Heart left ventricle (tissue), 13 donors: ENCODE data around the gene MICALL2.

Source experiments
- POLR2A ChIP-seq, 2 donors: fragments of 450-650 bp; IDR thresholded peaks; one replicate each; pipeline ENCODE4 v1.6.1; 2017; ENCODE audit warnings: antibody characterized with exemption in 2 of 2, mild to moderate bottlenecking in 2 of 2, moderate library complexity in 2 of 2
- TF ChIP-seq, protein P1 (sequence below), 12 donors: fragments of 200-600 bp; sonication (generic) in 4 of 12; IDR thresholded peaks; one replicate each; pipeline versions ENCODE4 v1.5.0 to v1.8.0; 2018 to 2022; ENCODE audit warnings: antibody characterized with exemption in 12 of 12, mild to moderate bottlenecking in 5 of 12
- donor health status: ischemic (EF 13 %, LVEDD 7.1; RV severe dilation, severe dysfunction).
- donor health status: DM: no; HTN: yes; CAD: no.
- donor health status: DM: no; HTN: no; CAD: no.
- donor health status: ischemic (EF 25% LVEDD 6.9; RV normal size, moderate dysfunction).
- donor health status: ischemic (EF 25% LVEDD 5.7; RV mildly dilated, moderate dysfunction).
- donor health status: ischemic (EF 35%, LVEDD 5.7; RV mildly dilated, moderate dysfunction).
- donor health status: nonischemic (EF 11% LVEDD 7.7; RV severe dilation, severe dysfunction).
- donor health status: DM: yes; HTN: yes; CAD: no.
- donor health status: PGD.
- donor health status: ischemic (EF 29% LVEDD 5.4; RV normal size, mild dysfunction).
- donor health status: nonischemic (EF 23%, LVEDD 6.1; RV moderate dilation, normal function).

GRCh38 chr7:1430056-1430845 lies 29.0 kb downstream of the MICALL2 start:
- TF ChIP-seq, protein P1, sequence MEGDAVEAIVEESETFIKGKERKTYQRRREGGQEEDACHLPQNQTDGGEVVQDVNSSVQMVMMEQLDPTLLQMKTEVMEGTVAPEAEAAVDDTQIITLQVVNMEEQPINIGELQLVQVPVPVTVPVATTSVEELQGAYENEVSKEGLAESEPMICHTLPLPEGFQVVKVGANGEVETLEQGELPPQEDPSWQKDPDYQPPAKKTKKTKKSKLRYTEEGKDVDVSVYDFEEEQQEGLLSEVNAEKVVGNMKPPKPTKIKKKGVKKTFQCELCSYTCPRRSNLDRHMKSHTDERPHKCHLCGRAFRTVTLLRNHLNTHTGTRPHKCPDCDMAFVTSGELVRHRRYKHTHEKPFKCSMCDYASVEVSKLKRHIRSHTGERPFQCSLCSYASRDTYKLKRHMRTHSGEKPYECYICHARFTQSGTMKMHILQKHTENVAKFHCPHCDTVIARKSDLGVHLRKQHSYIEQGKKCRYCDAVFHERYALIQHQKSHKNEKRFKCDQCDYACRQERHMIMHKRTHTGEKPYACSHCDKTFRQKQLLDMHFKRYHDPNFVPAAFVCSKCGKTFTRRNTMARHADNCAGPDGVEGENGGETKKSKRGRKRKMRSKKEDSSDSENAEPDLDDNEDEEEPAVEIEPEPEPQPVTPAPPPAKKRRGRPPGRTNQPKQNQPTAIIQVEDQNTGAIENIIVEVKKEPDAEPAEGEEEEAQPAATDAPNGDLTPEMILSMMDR (IDR thresholded peaks at IDR 0.05), result no peak
- TF ChIP-seq POLR2A (IDR thresholded peaks at IDR 0.05), result no peak
